GM18508 (cell line): ENCODE results near the gene LMX1B.
"Not testable (repeated sequence)": the region's sequence is repeated elsewhere in the genome, so short reads cannot be mapped to it uniquely, and the experiment has no call there.

Experiments used
- ATAC-seq: cut with Tn5 transposase; IDR thresholded peaks from one replicate; pipeline ENCODE4 v1.9.1; 2021; ENCODE audit warnings: moderate number of reproducible peaks; ENCODE audit not compliant: insufficient read depth, unreplicated experiment

The LMX1B gene

DNA sequence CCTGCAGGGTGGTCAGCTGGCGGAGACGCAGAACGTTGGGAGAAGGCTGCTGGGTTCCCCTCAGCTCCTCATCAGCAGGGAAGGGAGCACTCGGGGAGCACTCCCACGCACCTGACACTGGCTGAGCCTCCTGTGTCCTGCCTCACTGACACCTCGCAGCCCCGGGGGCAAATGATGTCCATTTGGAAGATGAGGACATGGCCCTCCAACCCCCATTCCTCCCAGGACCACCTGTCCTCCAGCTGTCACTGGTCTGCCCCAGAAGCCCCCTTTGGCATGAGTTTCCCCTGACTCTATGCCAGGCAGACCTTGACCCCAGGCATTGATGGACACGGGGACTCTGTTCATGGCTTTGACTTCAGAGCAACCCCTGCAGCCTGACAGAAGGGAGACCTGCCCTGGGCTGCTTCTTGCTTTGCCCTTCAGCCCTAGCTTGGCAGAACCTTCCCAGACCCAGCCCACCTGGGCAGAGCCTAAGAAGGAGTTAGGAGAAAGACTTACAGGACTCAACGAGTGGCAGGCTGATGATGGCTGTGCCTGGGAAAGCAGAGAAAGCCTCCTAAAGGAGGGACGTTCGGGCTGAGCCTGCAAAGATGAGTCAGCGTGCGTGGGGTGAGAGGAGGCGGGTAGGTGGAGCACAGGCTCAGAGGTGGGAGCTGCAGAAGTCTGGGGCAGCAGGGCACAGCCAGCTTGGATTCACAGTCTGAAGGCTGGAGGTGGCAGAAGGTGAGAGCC is 90.6 kb downstream of the LMX1B start:
- no peak for ATAC-seq

DNA sequence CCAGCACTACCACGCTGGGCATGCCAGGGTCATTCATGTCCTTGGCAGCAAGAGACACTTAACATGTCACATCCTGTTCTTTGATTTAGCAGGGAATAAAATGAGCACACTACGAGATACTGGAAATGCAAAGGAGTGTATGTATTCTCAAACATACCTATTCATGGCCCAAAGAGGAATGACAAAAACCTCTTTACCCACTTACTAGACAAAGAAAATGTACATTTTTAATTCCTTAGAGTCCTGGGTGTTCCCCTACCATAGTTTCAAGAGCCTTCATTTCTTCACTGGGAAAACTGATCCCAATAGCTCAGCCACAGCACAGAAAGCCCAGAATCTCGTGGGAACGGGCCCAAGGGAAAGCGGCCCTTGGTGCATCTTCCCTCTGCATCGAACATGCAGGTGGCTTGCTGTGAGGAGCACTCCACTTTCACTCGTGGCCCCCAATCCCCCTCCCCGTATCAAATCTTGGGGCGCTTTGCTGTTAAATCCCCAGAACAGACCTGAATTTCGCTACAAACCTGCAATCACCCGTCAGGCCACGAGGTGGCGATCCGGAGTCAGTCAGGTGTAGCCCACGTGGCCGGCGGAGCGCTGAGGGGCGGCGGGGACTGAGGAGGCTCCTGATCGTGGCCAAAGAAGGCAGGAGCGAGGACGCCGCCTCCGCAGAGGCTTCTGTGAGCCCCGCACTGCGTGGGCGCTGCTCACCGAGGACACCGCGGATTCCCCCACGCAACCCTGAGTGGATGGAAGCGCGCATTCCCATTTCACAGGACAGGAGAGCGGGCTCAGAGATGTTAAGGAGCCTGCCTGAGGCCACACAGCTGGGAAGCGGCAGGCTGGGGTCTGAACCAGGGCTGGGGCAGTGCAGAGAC is 91.4 kb downstream of the LMX1B start:
- no peak for ATAC-seq

DNA sequence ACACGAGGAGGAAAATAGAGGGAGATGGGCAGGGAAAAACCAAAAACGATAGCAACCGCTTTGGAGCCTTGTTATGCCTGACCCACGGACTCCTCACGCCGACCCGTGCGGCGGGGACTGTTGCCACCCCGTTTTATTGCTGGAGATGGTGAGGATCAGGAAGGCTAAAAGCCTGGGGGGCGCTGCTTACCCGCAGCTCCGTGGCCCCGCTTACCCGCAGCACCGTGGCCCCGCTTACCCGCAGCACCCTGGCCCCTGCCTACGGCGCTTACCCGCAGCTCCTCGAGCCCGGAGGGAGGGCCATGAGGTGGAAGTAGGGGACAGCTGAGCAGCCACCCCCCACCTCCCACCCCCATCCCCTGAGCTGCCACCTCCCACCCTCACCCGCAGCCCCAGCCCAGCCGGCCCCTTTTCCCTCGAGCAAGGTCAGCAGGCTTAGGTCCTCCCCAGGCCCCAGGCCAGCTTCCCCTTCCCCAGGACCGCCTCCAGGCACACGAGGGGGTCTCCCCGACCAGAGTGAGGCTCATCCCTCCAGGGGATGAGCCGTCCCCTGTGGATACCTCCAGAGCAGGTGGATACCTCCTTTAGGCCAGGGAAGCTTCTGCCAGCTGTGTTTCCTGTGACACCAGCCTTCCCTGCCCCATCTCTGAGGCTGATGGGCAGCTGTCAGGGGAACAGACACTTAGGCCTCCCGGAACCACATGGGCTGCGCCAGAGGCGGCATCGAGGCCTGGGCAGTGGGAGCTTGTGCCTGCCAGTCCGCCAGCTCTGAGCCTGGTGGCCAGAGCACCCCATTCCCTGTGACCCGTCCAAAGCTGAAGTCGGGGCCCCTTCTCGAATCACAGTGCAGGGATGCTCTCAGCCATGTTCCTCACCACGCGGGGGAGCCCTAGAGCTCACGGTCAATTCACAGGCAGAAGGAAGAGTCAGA is 92.3 kb downstream of the LMX1B start:
- no peak for ATAC-seq

DNA sequence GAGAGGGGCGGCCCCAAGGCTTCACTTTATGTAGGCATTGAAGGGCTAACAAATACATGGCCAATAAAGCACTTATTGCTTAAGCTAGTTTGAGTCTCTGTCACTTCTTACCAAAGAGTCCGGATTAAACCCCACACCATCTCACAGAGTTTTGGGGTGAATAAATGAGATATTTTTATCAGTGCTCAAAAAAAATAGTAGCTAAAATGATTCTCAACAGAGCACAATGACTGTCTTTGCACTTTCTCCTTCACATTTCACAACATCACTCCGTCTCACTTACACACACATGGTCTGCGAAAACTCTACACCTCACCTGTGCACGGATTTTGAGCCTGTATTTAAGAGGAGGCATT is 92.9 kb downstream of the LMX1B start:
- ATAC-seq = no peak

DNA sequence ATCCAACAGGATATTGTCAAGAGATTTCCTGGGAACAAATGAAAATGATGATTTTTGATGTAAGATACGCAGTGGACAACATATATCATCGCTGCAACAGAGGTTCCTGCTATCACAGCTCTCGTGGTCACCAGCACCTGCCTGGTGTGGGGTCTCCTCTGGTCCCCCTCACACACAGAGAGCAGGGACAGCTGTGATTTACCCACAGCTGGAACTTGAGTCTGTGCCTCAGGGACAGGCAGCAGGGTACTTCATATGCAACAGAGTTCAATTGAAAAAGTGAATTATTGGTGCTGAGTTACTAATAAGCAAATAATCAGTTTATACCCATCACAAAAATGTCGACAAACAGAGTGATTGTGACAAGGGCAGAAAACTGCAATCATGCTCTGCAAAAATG is 93.4 kb downstream of the LMX1B start:
- ATAC-seq = no peak

DNA sequence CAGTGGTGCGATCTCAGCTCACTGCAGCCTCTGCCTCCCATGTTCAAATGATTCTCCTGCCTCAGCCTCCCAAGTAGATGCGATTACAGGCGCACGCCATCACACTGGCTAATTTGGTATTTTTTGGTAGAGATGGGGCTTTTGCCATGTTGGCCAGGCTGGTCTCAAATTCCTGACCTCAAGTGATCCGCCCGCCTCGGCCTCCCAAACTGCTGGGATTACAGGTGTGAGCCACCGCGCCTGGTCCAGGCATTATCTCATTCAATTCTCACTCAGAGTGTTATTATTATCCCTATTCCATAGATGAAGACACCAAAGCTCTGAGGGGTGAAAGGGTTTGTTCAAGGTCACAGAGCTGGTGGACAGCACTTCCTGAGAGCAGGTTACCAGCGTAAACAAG is 94.0 kb downstream of the LMX1B start:
- not testable (repeated sequence) for ATAC-seq

DNA sequence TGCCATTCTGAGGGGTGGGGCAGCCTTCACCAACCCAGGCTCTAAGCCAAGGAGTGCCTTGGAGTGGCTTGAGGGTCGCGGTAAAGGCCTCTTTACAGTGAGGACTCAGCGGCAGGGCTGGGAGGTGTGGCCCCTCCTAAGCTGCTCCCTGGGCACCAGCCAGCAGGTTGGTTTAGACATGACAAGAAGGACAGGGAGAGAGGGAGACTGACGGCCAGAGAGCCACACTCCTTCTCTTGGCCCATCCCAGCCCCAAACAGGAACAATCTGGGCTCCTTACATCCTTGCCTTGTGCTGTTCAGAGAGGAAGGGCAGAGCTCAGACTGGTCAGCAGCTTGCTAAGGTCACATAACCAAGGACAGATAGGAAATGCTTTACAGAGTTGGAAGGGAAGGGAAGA is 94.5 kb downstream of the LMX1B start:
- ATAC-seq = no peak

DNA sequence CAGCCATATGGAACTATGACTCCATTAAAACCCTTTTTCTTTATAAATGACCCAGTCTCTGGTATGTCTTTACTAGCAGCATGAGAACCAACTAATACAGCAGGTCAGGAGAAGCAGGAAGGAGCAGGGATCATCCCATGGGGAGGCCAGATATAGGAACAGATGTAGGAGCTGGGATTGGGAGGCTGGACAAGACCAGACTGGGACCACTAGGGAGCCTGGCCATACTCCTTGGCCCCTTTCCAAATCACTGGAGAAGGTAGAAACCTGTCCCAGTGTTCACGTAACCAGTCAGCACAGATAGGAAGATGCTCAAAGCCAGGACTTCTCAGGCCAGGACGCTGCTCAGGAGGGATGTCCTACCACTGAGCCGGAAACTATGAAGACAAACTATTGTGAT is 95.5 kb downstream of the LMX1B start:
- ATAC-seq = no peak

DNA sequence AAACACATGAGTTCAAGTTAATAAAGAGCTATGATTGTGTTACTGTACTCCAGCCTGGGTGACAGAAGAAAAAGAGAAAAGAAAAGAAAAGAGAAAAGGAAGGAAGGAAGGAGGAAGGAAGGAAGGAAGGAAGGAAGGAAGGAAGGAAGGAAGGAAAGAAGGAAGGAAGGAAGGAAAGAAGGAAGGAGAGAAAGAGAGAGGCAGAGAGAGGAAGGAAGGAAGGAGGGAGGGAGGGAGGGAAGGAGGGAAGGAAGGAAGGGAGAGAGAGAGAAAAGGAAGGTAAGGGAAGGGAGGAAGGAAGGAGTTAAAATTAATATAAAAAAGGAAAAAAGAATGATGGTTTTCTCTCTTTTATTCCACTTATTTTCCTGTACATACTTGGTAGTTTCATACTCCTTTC is 101.7 kb downstream of the LMX1B start:
- ATAC-seq = no peak

DNA sequence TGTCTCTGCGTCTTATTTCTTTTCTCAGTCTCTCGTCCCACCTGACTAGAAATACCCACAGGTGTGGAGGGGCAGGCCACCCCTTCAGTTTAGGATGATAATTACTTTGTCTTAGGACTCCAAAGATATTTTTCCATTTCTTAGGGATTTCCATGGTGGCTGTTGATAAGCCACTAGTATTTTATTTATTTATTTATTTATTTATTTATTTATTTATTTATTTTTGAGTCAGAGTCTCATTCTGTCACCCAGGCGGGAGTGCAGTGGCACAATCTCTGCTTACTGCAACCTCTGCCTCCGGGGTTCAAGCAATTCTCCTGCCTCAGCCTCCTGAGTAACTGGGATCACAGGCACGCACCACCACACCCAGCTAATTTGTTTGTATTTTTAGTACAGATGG is 103.7 kb downstream of the LMX1B start:
- not testable (repeated sequence) for ATAC-seq

DNA sequence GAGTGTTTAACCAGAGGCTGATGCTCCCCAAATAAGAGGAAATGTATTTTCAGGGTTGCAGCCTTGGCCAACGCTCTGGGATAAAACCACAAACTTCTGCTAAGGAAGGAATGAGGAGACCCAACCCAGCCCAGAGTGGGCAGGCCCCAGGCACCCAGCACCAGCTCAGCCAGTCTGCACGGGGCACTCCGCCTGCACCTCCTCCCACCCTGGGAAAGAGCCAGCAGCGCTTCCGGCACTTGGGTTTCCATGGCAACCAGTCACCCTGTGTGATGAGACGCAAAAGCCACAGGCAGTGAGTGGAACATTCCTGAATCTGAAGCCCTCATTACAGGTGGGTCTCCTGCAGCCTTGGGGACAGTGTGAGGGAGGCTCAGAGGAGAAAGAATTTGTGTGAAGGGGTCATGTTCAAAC is 105.9 kb downstream of the LMX1B start:
- no peak for ATAC-seq

DNA sequence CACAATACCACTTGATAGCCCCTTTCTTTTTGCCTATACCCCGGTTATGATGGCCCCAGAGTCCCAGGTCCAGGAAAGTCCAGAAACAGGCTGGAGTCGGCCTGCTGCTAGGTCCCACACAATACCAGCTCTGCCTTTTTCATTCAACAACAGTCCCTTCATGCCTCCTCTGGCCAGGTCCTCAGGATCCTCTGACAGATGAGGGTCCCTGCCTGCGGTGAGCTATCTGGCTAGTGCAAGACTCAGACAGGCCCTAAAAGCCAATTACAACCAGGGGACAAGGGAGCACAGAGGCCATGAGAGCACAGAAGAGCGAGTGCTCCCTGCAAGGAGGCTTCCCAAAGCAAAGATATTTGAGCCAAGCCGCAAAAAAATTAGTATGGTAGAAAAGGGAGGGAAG is 106.3 kb downstream of the LMX1B start:
- ATAC-seq = no peak

DNA sequence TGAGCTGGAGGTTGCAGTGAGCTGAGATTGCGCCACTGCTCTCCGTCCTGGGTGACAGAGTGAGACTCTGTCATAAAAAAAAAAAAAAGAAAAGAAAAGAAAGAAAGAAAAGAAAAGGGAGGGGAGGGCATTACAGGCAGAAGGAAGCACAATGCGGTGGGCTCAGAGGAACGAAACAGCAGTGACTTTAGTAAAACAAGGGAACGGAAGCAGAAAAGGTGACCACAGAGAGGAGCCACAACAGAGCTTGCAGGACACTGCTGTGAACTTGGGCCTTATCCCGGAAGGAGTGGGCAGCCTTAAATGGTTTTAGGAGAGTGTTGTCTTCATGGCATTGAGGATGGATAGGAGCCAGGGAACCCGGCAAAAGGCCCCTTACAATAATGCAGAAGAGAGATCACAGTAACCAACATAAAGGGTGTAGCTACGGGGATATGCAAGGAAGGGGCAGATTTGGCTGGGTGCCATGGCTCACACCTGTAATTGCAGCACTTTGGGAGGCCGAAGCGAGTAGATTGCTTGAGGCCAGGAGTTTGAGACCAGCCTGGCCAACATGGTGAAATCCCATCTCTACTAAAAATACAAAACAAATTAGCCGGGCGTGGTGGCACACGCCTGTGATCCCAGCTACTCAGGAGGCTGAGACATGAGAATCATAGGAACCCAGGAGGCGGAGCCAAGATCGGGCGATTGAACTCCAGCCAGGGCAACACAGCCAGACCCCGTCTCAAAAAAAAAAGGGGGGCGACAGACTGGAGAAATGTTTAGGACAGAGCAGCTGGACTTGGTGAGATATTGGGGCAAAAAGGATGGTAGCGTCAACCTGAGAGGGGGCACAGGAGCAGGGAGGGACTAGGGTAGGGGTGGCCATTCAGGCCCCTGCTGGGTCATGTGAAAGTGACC is 107.2 kb downstream of the LMX1B start:
- no peak for ATAC-seq

DNA sequence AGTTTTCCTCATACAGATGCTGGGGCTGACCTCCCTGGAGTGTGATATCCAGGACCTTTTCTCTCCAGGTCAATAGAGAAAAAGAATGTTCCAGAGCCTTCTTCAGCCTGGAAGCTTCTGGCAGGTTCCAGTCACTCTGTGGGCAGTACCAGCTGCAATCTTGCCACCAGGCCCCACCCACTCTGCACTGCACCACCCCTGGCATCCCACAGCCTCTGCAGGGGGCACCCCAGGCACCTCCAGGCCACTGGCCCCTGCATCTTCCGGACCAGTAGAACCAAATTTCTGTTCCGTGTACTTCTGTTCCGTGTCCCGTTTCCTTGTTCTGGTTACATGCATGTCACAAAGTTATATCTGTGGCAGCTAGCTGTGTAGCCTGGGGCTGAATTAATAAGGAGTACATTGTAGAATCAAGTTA is 107.8 kb downstream of the LMX1B start:
- no peak for ATAC-seq

DNA sequence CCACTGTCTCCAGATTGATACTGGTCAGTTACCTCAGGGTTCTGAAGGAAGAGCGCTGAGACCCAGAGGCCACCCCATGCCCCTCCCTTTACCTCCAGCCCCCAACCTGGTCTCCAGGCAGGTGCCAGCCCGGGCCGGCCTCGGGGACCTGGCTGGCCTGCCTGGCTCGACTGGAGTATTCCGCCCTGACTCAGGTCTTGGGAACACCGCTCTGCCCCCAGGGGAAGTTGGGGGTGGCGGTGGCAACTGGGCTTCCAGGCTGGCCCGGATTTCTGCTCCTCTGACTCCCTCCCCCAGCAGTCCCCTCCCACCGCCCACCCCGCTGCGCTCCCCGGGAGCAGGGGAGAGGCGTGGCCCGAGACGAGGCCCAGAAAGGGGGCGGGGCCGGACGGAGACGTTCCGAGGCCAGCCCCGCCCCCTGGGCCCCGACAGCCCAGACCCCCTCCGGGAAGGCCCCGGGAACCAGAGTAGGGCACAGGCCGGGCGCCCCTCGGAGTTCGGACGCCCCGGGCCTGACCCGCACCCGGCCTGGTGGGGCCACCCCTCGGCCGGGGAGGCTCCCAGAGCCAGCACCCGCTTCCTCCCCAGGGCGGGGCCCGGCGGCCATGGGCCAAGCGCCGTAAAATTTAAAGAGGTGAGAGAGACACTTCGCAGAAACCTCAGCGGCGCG is 108.7 kb downstream of the LMX1B start:
- no peak for ATAC-seq

DNA sequence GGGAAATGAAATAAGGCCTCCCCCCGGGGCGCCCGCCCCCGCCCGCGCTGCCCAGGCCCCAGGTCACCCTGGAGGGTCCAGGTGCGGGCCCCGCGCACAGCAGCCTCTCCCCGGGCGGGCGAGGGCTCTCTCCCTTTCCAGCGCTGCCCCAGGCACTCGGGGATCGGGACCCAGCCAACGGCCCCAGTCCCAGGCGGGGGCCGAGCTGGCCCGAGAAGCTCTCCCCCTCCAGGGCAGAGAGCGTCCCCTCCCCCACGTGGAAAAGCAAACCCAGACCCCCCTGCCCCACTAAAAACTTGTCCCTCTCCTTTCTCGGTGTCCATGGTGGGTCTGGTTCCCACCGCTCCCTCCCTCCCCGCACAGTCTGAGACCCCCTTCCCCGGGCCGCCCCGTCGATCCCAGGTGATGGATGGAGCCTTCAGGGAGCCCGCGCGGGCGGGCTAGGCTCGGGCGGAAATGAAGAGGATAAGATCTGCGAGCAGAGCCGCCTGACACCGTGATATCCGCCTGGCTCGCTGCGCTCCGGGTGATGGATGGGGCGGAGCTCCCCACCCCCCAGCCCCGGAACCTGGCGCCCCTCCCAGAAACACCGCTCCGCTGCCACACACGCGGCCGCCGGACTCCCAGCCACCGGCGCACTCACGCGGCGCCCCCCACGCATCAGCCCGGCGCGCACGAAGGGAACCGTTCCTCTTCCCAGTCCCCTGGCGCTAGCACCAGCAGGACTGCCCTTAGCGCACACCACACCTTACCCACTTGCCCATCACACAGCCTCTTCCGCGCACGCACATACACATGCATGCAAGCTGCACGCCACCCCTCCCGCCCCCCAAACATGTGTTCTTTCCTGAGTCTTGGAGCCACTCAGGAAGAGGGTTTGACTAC is 109.4 kb downstream of the LMX1B start:
- no peak for ATAC-seq

DNA sequence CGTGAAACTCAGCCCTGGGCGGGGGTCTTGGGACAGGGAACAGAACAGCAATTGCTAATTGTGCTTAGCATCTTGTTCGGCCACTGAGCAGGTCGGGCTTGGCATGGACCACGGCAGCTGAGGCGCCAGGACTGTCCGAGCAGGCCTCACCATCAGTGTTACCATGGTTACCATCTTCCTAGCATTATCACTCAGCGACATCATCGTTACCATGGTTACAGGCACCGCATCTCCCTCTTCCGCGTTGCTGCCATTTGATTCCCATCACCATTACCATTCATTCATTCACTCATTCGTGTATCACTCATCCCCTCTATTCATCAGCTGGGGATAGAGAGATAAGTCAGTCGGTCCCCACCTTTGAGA is 110.1 kb downstream of the LMX1B start:
- ATAC-seq = no peak

DNA sequence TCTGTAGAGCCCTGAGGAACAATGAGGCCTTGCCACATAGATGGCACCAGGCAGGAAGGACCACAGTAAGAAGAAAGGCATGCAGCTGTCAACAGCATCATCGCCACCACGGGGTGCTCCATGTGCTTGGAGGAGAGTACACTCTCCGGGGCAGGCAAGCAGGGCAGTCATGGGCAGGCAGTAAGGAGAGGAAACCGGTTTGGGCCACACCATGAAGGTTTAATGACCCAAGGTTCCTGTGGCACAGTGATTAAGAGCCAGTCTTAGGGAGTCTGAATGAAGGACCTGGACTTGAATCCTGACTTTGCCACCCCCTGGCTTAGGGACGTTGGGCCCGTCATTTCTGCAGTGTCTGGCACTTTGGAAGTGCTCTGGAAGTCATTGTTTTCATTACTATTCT is 110.5 kb downstream of the LMX1B start:
- ATAC-seq = no peak
